Erythroblast (primary cell): Measurements from ENCODE around the gene RBM20.
"Not testable (repeated sequence)": the region's sequence is repeated elsewhere in the genome, so short reads cannot be mapped to it uniquely, and the experiment has no call there.

Experiments used
- GATA1 ChIP-seq: IDR thresholded peaks from 2 replicates; pipeline ENCODE4 v1.6.1; 2011; ENCODE audit warnings: low read depth, mild to moderate bottlenecking, control low read depth, low read length, moderate library complexity
- POLR2A ChIP-seq: IDR thresholded peaks from 2 replicates; pipeline ENCODE4 v1.6.1; 2011; ENCODE audit warnings: mild to moderate bottlenecking, low read length

DNA sequence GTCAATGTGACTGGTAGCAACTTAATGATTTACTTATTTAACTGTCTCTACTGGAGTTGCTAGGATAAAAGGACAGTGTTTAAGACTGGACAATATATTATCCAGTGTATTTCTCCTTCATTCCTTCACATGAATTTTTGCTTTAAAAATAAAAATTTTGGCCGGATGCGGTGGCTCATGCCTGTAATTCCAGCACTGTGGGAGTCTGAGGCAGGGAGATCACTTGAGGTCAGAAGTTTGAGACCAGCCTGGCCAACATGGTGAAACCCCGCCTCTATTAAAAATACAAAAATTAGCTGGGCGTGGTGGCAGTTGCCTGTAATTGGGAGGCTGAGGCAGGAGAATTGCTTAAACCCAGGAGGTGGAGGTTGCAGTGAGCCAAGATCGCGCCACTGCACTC, 5.1 kb upstream of the RBM20 start:
- TF ChIP-seq POLR2A, GATA1: not testable (repeated sequence)
